GM21381 (cell line): ENCODE data around the gene RBM22.
"Not testable (repeated sequence)": the region's sequence is repeated elsewhere in the genome, so short reads cannot be mapped to it uniquely, and the experiment has no call there.

ENCODE experiments used
- ATAC-seq: cut with Tn5 transposase; IDR thresholded peaks from one replicate; pipeline ENCODE4 v1.9.1; 2021; ENCODE audit warnings: mild to moderate bottlenecking, moderate library complexity; ENCODE audit not compliant: unreplicated experiment

The RBM22 gene

GRCh38 chr5:150700594-150701377, at the start of gene RBM22:
Gene RBM22, minus strand, starts transcription at chr5:150701062. Its CDS starts 77 bp downstream, at chr5:150700985.
- ATAC-seq: peak; percentile 98

- no peak for ATAC-seq
Observed at GRCh38 chr5:150750469-150750868, 49.6 kb upstream of the RBM22 start.

GRCh38 chr5:150743142-150743488, 42.3 kb upstream of the RBM22 start:
- ATAC-seq: not testable (repeated sequence)

GRCh38 chr5:150742455-150743141, 41.7 kb upstream of the RBM22 start:
- not testable (repeated sequence) for ATAC-seq

GRCh38 chr5:150740992-150741391, 40.1 kb upstream of the RBM22 start:
- no peak for ATAC-seq

GRCh38 chr5:150738862-150739261, 38.0 kb upstream of the RBM22 start:
- no peak for ATAC-seq

- peak; percentile 65 for ATAC-seq
Observed at GRCh38 chr5:150734579-150735384, 33.9 kb upstream of the RBM22 start.

- ATAC-seq: no peak
Observed at GRCh38 chr5:150731669-150732242, 30.9 kb upstream of the RBM22 start.

- ATAC-seq: no peak
Observed at GRCh38 chr5:150729859-150730258, 29.0 kb upstream of the RBM22 start.

GRCh38 chr5:150723845-150724244, 23.0 kb upstream of the RBM22 start:
- no peak for ATAC-seq

GRCh38 chr5:150710165-150710564, 9.3 kb upstream of the RBM22 start:
- no peak for ATAC-seq

- ATAC-seq: no peak
Observed at GRCh38 chr5:150706776-150707390, 6.0 kb upstream of the RBM22 start.

GRCh38 chr5:150703762-150704161, 2.9 kb upstream of the RBM22 start:
- no peak for ATAC-seq

- no peak for ATAC-seq
Observed at GRCh38 chr5:150700246-150700593, 642 bp downstream of the RBM22 start.

- ATAC-seq: no peak
Observed at GRCh38 chr5:150694612-150695011, 6.2 kb downstream of the RBM22 start.

- no peak for ATAC-seq
Observed at GRCh38 chr5:150692276-150692675, 8.6 kb downstream of the RBM22 start.

- ATAC-seq: no peak
Observed at GRCh38 chr5:150690760-150691159, 10.1 kb downstream of the RBM22 start.

GRCh38 chr5:150689120-150689519, 11.7 kb downstream of the RBM22 start:
- no peak for ATAC-seq

GRCh38 chr5:150676578-150676977, 24.3 kb downstream of the RBM22 start:
- no peak for ATAC-seq

GRCh38 chr5:150675069-150675468, 25.8 kb downstream of the RBM22 start:
- ATAC-seq: no peak

- no peak for ATAC-seq
Observed at GRCh38 chr5:150674341-150674821, 26.5 kb downstream of the RBM22 start.
